Measurements from ENCODE around the gene PBX1. TPM values are rescaled to one million over a fixed set of nuclear protein-coding genes. Genes with fewer than 3 reads are reported as not detected.

The PBX1 gene
- polyA plus RNA-seq, 3 donors = 0.07 TPM; not detected in 2

DNA sequence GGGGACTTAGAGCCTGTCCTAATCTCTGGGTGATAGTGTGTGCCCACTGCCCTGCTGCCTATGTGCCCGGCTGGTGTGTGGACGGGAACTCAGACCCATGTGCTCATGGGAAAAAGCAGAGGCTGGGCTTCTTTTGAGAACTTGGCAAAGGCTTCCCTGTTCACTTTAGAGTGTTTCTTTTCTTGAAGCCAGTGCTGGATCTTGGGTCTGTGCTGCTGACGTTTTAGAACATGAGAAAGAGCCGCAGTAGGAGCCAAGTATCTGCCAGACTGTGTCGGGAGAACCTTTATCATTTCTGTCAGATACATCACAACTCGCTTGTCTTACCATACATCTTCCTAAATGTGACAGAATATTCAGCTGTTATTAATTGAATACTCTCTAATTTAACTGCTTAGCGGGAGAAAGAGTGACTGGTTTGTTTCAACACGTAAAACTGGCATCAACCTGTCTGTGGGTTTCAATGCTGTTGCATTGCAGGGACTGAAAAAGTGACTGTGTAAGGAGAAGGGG is 195.2 kb downstream of the PBX1 start:
- no peak overlapping the region for H2AFZ ChIP-seq (ENCODE audit: insufficient read depth, low read depth, low read length, poor library complexity, severe bottlenecking)
- intact Hi-C loops (cut with micrococcal nuclease) = no loop called here
- H3K36me3 Mint-ChIP-seq = no peaks in the 10 kb centered on the region

DNA sequence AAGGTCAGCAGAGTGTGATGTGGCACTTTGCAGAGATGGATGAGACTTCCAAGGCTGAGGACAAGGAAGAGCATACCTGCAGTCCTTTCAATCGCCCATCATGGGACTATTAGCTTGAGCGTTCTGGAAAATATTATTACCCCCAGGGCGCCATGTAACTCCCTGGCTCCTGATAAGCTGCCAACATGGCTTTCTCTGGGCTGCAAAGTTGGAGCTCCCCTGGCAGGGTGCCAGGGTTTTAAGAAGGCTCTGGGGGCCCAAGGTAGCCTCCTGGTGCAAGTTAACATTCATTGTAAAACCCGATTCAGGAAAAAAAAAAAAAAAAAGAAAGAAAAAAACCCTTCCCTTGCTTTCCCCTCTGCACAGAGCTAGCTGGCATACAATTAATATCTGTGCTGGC is 196.7 kb downstream of the PBX1 start:
- H2AFZ ChIP-seq (ENCODE audit: insufficient read depth, low read depth, low read length, poor library complexity, severe bottlenecking) = no peak overlapping the region
- DNase-seq = no peak
- TF ChIP-seq, protein P1, sequence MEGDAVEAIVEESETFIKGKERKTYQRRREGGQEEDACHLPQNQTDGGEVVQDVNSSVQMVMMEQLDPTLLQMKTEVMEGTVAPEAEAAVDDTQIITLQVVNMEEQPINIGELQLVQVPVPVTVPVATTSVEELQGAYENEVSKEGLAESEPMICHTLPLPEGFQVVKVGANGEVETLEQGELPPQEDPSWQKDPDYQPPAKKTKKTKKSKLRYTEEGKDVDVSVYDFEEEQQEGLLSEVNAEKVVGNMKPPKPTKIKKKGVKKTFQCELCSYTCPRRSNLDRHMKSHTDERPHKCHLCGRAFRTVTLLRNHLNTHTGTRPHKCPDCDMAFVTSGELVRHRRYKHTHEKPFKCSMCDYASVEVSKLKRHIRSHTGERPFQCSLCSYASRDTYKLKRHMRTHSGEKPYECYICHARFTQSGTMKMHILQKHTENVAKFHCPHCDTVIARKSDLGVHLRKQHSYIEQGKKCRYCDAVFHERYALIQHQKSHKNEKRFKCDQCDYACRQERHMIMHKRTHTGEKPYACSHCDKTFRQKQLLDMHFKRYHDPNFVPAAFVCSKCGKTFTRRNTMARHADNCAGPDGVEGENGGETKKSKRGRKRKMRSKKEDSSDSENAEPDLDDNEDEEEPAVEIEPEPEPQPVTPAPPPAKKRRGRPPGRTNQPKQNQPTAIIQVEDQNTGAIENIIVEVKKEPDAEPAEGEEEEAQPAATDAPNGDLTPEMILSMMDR (IDR thresholded peaks at IDR 0.05) = no peak
- H3K36me3 ChIP-seq (replicated peaks in 1 of 2; ENCODE audit: control insufficient read depth in 1 of 2, insufficient read depth in 2 of 2, low read length in 2 of 2) = no peaks in the 10 kb centered on the region
- H3K79me2 ChIP-seq (ENCODE audit: insufficient read depth, low read length) = no peaks in the 10 kb centered on the region
- Mint-ChIP-seq H3K9me3 (peaks cover 0 to 5% (median 0%) of the 10 kb centered on the region in 7 donors), H3K4me1 (no peaks in the 10 kb centered on the region), H3K4me3 (no peak overlapping the region), H3K27me3 (ENCODE audit: low read depth in 3 of 3) (peaks cover 0 to 8% (median 2%) of the 10 kb centered on the region in 3 donors), H3K27ac (no peak overlapping the region), H3K36me3 (no peaks in the 10 kb centered on the region)
- no peak overlapping the region for H3K4me2 ChIP-seq (replicated peaks; ENCODE audit: extremely low read depth, low read length, poor library complexity, severe bottlenecking)
- 100% methylated on average over 1 of the region's 4 CpGs for WGBS (ENCODE audit: insufficient coverage)
- no peaks in the 10 kb centered on the region for H3K4me1 ChIP-seq (ENCODE audit: control insufficient read depth in 1 of 2, insufficient read depth in 2 of 2, low read length in 2 of 2)
- no peak overlapping the region for H3K4me3 ChIP-seq (replicated peaks in 1 of 3; ENCODE audit: low read depth in 2 of 3, low read length in 3 of 3)
- no peak overlapping the region for H3K27ac ChIP-seq (ENCODE audit: low read depth in 1 of 2, low read length in 2 of 2)
- no peaks in the 10 kb centered on the region for H3K9me3 ChIP-seq (replicated peaks in 1 of 2; ENCODE audit: control insufficient read depth in 1 of 2, insufficient read depth in 1 of 2, low read length in 2 of 2)
- intact Hi-C loops (cut with micrococcal nuclease) = no loop called here
- no peaks in the 10 kb centered on the region for H4K20me1 ChIP-seq (ENCODE audit: insufficient read depth, low read length)
- no peak overlapping the region for H3K9ac ChIP-seq (ENCODE audit: insufficient read depth, low read length, poor library complexity, severe bottlenecking)
- no peaks in the 10 kb centered on the region for H3K27me3 ChIP-seq (ENCODE audit: control insufficient read depth in 2 of 2, insufficient read depth in 2 of 2, low read length in 2 of 2)

More for the DNA sequence above, 195.2 kb downstream of the PBX1 start:
- Histone ChIP-seq H3K27me3 (ENCODE audit: control insufficient read depth in 2 of 2, insufficient read depth in 2 of 2, low read length in 2 of 2) (no peaks in the 10 kb centered on the region), H3K9ac (ENCODE audit: insufficient read depth, low read length, poor library complexity, severe bottlenecking) (no peak overlapping the region), H3K27ac (ENCODE audit: low read depth in 1 of 2, low read length in 2 of 2) (no peak overlapping the region), H3K4me2 (replicated peaks; ENCODE audit: extremely low read depth, low read length, poor library complexity, severe bottlenecking) (no peak overlapping the region), H3K36me3 (replicated peaks in 1 of 2; ENCODE audit: control insufficient read depth in 1 of 2, insufficient read depth in 2 of 2, low read length in 2 of 2) (no peaks in the 10 kb centered on the region), H3K79me2 (ENCODE audit: insufficient read depth, low read length) (no peaks in the 10 kb centered on the region), H3K4me1 (ENCODE audit: control insufficient read depth in 1 of 2, insufficient read depth in 2 of 2, low read length in 2 of 2) (no peaks in the 10 kb centered on the region), H3K9me3 (replicated peaks in 1 of 2; ENCODE audit: control insufficient read depth in 1 of 2, insufficient read depth in 1 of 2, low read length in 2 of 2) (no peaks in the 10 kb centered on the region), H3K4me3 (replicated peaks in 1 of 3; ENCODE audit: low read depth in 2 of 3, low read length in 3 of 3) (no peak overlapping the region), H4K20me1 (ENCODE audit: insufficient read depth, low read length) (no peaks in the 10 kb centered on the region)
- TF ChIP-seq, protein P1 (IDR thresholded peaks at IDR 0.05) = no peak
- no peak overlapping the region for H3K27ac Mint-ChIP-seq
- peaks cover 0 to 5% (median 0%) of the 10 kb centered on the region in 7 donors for H3K9me3 Mint-ChIP-seq
- WGBS (ENCODE audit: insufficient coverage) = 96% methylated on average over 2 of the region's 8 CpGs
- peaks cover 3 to 7% (median 5%) of the 10 kb centered on the region in 3 donors for H3K27me3 Mint-ChIP-seq (ENCODE audit: low read depth in 3 of 3)
- H3K4me3 Mint-ChIP-seq = no peak overlapping the region
- DNase-seq = no peak
- H3K4me1 Mint-ChIP-seq = no peaks in the 10 kb centered on the region

All from CD14-positive monocyte (primary cell).